SK-N-SH treated with all-trans-retinoic acid at 6 μM for 48 hours (cell line): ENCODE results near the gene PDE4B.

Source experiments
- ATAC-seq: fragments of 200-7000 bp; cut with Tn5 transposase; 3 replicates; pipeline ENCODE4 v1.9.1; 2020; ENCODE audit warnings: mild to moderate bottlenecking, moderate library complexity
- ESRRG ChIP-seq: fragments of 250-450 bp; sonication (Bioruptor Pico); IDR thresholded peaks from 2 replicates; pipeline ENCODE4 v1.6.1; 2021; ENCODE audit warnings: mild to moderate bottlenecking
- GLIS3 ChIP-seq: fragments of 250-450 bp; sonication (Bioruptor Pico); IDR thresholded peaks from 2 replicates; pipeline ENCODE4 v1.5.0; 2020; ENCODE audit warnings: mild to moderate bottlenecking, moderate library complexity
- ISL1 ChIP-seq: fragments of 250-450 bp; sonication (Bioruptor Pico); IDR thresholded peaks from 2 replicates; pipeline ENCODE4 v2.1.2; 2022; ENCODE audit warnings: mild to moderate bottlenecking, moderate library complexity
- OSR1 ChIP-seq: fragments of 250-450 bp; sonication (Bioruptor Pico); IDR thresholded peaks from 2 replicates; pipeline ENCODE4 v1.8.0; 2022; ENCODE audit warnings: moderate library complexity, mild to moderate bottlenecking, inconsistent platforms
- SNAI2 ChIP-seq: fragments of 250-450 bp; sonication (Bioruptor Pico); IDR thresholded peaks from 2 replicates; pipeline ENCODE4 v1.5.0; 2020; ENCODE audit warnings: mild to moderate bottlenecking, moderate library complexity
- TCF4 ChIP-seq: fragments of 250-450 bp; sonication (Bioruptor Pico); IDR thresholded peaks from 2 replicates; pipeline ENCODE4 v1.8.0; 2021; ENCODE audit warnings: mild to moderate bottlenecking, moderate library complexity, borderline replicate concordance
- TOX ChIP-seq: fragments of 250-450 bp; sonication (Bioruptor Pico); IDR thresholded peaks from 2 replicates; pipeline ENCODE4 v1.8.0; 2021; ENCODE audit warnings: mild to moderate bottlenecking, moderate library complexity, borderline replicate concordance
- ZC3H10 ChIP-seq: fragments of 250-450 bp; sonication (Bioruptor Pico); IDR thresholded peaks from 2 replicates; pipeline ENCODE4 v1.5.1; 2021; ENCODE audit warnings: mild to moderate bottlenecking, moderate library complexity
- ZFP3 ChIP-seq: fragments of 250-450 bp; sonication (Bioruptor Pico); IDR thresholded peaks from 2 replicates; pipeline ENCODE4 v1.5.0; 2020; ENCODE audit warnings: mild to moderate bottlenecking, moderate library complexity
- ZFP30 ChIP-seq: fragments of 450-650 bp; formaldehyde crosslinking; IDR thresholded peaks from 2 replicates; pipeline ENCODE4 v1.5.0; 2022; ENCODE audit warnings: mild to moderate bottlenecking, moderate library complexity
- ZNF565 ChIP-seq: fragments of 450-650 bp; formaldehyde crosslinking; conservative IDR thresholded peaks from 2 replicates; pipeline ENCODE4 v1.5.0; 2020; ENCODE audit warnings: low read depth, mild to moderate bottlenecking, moderate library complexity
- ZNF70 ChIP-seq: fragments of 450-650 bp; formaldehyde crosslinking; IDR thresholded peaks from 2 replicates; pipeline ENCODE4 v1.5.0; 2020; ENCODE audit warnings: mild to moderate bottlenecking, moderate library complexity
- ZNF8 ChIP-seq: fragments of 450-650 bp; formaldehyde crosslinking; IDR thresholded peaks from 2 replicates; pipeline ENCODE4 v1.5.0; 2020; ENCODE audit warnings: mild to moderate bottlenecking, moderate library complexity
- TF ChIP-seq, protein P1 (sequence below): fragments of 250-450 bp; sonication (Bioruptor Pico); IDR thresholded peaks from 2 replicates; pipeline ENCODE4 v1.8.0; 2021; ENCODE audit warnings: low read depth, mild to moderate bottlenecking, moderate library complexity, borderline replicate concordance
- TF ChIP-seq, protein P2 (sequence below): fragments of 250-450 bp; sonication (Bioruptor Pico); IDR thresholded peaks from 2 replicates; pipeline ENCODE4 v1.5.0; 2020; ENCODE audit warnings: mild to moderate bottlenecking, moderate library complexity
- TF ChIP-seq, protein P3 (sequence below): fragments of 250-450 bp; sonication (Bioruptor Pico); IDR thresholded peaks from 2 replicates; pipeline ENCODE4 v1.5.1; 2020; ENCODE audit warnings: low read depth, mild to moderate bottlenecking, moderate library complexity
- TF ChIP-seq, protein P4 (sequence below): fragments of 250-450 bp; sonication (Bioruptor Pico); IDR thresholded peaks from 2 replicates; pipeline ENCODE4 v1.5.1; 2021; ENCODE audit warnings: mild to moderate bottlenecking, moderate library complexity
- TF ChIP-seq, protein P5 (sequence below): fragments of 250-450 bp; sonication (Bioruptor Pico); IDR thresholded peaks from 2 replicates; pipeline ENCODE4 v1.8.0; 2020; ENCODE audit warnings: mild to moderate bottlenecking, moderate library complexity, borderline replicate concordance

Gene PDE4B

DNA sequence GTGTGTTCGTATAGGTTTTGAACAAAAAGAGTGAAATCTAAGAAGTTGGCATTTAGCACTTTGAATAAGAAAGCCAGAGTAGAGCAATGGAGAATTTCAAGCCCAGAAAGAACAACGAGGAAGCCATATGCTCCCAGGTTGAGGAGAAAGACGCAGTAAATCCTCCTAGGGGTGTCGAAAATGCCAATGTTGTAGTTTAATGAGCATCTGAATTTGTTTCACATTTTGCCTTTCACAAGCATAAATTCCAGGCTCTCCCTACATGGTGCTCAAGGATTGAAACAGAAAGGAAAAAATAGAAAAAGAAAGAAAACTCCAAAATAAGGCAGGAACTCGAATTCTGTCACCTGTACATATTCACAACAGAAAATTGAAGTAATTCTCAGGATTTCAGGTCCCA lies 476.5 kb downstream of the PDE4B start:
- TF ChIP-seq ZFP3 (CRISPR knock-in tag) (no peak), ZC3H10 (CRISPR knock-in tag) (no peak), GLIS3 (CRISPR knock-in tag) (no peak), ESRRG (no peak)
- TF ChIP-seq, protein P1, sequence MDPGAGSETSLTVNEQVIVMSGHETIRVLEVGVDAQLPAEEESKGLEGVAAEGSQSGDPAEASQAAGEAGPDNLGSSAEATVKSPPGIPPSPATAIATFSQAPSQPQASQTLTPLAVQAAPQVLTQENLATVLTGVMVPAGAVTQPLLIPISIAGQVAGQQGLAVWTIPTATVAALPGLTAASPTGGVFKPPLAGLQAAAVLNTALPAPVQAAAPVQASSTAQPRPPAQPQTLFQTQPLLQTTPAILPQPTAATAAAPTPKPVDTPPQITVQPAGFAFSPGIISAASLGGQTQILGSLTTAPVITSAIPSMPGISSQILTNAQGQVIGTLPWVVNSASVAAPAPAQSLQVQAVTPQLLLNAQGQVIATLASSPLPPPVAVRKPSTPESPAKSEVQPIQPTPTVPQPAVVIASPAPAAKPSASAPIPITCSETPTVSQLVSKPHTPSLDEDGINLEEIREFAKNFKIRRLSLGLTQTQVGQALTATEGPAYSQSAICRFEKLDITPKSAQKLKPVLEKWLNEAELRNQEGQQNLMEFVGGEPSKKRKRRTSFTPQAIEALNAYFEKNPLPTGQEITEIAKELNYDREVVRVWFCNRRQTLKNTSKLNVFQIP (CRISPR knock-in tag): no peak
- TF ChIP-seq, all 23 proteins: peak for 0
- no peak for ATAC-seq

DNA sequence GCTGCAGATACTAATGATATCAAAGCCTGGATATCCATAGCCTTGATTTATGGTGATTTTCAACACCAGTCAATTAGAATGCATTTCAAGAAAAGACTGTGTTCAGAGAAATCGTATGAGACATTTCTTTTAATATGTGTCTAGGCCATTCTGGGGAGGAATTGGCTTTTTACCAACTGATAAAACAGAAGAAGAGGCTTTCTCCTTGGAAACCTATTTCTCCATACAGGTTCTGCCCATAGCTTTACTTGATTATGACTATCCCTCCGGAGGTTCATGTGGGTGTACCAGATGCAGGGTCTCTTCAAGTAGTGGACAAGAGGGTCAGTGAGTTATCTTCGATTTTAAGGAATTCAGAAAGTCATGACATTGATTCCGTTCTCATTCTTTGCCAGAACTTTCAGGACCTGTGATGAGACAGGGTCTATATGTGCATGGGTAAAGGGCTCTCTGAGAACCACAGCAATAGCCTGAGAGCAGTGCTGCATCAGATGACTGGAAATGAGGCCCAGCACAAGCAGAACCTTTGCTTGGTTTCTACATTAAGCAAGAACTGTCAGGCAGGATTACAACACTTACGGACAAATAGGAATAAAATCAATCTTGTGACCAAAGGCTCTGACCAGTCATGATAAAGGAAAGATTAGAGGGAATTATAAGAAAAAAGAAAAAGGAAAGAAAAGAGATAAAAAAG lies 477.6 kb downstream of the PDE4B start:
- no peak for ATAC-seq
- TF ChIP-seq ZFP3 (CRISPR knock-in tag) (no peak), ISL1 (CRISPR knock-in tag) (peak; percentile 43), SNAI2 (CRISPR knock-in tag) (peak; percentile 17; the same call in 1 of the 2 replicates)

DNA sequence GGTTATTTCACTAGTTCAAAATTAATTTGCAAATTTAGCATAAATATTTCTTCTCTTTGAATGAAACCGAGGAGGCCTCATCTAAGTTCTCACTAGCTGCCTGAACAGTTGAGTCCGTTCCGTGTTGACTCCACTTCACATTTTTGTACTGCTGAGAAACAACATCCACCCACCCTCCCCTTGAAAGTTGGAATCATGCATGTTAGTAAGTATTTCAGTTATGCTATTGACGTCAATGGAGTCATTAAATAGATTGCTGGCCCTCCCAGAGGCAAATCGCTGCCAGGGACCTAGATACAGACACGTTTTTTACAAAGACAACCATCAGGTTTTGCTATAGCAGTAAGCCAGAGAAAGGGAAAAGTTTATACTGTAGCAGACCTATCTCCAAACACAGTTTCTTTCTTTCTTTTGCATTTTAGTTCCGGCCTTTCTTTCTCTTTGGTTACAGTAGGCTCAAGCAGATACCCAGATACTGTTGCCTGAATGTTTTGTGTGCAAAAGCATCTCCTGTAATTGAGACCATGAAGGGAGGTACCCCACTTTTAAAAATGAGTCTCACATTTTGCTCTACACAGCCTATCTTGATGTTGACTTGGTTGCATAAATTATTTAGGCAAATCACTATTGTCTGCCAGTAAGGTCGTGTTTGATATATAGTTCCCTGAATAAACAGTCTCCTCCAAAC lies 478.7 kb downstream of the PDE4B start:
- ATAC-seq: peak; percentile 96
- TF ChIP-seq TCF4 (CRISPR knock-in tag) (peak; percentile 69; the same call in 1 of the 2 replicates), ISL1 (CRISPR knock-in tag) (peak; percentile 90), ZNF70 (CRISPR knock-in tag) (0 out of 2 replicates have a peak, but pooled peaks have one; percentile 24), OSR1 (no peak), ZNF565 (CRISPR knock-in tag) (no peak), ZFP30 (no peak), ZFP3 (CRISPR knock-in tag) (0 out of 2 replicates have a peak, but pooled peaks have one; percentile 9), TOX (CRISPR knock-in tag) (peak; percentile 49; the same call in 1 of the 2 replicates), ZNF8 (CRISPR knock-in tag) (peak; percentile 49; the same call in 1 of the 2 replicates), SNAI2 (CRISPR knock-in tag) (peak; percentile 68; the same call in 1 of the 2 replicates), GLIS3 (CRISPR knock-in tag) (no peak; the same call in 1 of the 2 replicates)
- TF ChIP-seq, protein P2, sequence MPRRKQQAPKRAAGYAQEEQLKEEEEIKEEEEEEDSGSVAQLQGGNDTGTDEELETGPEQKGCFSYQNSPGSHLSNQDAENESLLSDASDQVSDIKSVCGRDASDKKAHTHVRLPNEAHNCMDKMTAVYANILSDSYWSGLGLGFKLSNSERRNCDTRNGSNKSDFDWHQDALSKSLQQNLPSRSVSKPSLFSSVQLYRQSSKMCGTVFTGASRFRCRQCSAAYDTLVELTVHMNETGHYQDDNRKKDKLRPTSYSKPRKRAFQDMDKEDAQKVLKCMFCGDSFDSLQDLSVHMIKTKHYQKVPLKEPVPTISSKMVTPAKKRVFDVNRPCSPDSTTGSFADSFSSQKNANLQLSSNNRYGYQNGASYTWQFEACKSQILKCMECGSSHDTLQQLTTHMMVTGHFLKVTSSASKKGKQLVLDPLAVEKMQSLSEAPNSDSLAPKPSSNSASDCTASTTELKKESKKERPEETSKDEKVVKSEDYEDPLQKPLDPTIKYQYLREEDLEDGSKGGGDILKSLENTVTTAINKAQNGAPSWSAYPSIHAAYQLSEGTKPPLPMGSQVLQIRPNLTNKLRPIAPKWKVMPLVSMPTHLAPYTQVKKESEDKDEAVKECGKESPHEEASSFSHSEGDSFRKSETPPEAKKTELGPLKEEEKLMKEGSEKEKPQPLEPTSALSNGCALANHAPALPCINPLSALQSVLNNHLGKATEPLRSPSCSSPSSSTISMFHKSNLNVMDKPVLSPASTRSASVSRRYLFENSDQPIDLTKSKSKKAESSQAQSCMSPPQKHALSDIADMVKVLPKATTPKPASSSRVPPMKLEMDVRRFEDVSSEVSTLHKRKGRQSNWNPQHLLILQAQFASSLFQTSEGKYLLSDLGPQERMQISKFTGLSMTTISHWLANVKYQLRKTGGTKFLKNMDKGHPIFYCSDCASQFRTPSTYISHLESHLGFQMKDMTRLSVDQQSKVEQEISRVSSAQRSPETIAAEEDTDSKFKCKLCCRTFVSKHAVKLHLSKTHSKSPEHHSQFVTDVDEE: peak; percentile 62; the same call in 1 of the 2 replicates
- TF ChIP-seq, protein P3, sequence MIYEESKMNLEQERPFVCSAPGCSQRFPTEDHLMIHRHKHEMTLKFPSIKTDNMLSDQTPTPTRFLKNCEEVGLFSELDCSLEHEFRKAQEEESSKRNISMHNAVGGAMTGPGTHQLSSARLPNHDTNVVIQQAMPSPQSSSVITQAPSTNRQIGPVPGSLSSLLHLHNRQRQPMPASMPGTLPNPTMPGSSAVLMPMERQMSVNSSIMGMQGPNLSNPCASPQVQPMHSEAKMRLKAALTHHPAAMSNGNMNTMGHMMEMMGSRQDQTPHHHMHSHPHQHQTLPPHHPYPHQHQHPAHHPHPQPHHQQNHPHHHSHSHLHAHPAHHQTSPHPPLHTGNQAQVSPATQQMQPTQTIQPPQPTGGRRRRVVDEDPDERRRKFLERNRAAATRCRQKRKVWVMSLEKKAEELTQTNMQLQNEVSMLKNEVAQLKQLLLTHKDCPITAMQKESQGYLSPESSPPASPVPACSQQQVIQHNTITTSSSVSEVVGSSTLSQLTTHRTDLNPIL (CRISPR knock-in tag): peak; percentile 57; the same call in 1 of the 2 replicates
- TF ChIP-seq, protein P4, sequence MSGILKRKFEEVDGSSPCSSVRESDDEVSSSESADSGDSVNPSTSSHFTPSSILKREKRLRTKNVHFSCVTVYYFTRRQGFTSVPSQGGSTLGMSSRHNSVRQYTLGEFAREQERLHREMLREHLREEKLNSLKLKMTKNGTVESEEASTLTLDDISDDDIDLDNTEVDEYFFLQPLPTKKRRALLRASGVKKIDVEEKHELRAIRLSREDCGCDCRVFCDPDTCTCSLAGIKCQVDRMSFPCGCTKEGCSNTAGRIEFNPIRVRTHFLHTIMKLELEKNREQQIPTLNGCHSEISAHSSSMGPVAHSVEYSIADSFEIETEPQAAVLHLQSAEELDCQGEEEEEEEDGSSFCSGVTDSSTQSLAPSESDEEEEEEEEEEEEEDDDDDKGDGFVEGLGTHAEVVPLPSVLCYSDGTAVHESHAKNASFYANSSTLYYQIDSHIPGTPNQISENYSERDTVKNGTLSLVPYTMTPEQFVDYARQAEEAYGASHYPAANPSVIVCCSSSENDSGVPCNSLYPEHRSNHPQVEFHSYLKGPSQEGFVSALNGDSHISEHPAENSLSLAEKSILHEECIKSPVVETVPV: peak; percentile 72
- TF ChIP-seq, protein P5, sequence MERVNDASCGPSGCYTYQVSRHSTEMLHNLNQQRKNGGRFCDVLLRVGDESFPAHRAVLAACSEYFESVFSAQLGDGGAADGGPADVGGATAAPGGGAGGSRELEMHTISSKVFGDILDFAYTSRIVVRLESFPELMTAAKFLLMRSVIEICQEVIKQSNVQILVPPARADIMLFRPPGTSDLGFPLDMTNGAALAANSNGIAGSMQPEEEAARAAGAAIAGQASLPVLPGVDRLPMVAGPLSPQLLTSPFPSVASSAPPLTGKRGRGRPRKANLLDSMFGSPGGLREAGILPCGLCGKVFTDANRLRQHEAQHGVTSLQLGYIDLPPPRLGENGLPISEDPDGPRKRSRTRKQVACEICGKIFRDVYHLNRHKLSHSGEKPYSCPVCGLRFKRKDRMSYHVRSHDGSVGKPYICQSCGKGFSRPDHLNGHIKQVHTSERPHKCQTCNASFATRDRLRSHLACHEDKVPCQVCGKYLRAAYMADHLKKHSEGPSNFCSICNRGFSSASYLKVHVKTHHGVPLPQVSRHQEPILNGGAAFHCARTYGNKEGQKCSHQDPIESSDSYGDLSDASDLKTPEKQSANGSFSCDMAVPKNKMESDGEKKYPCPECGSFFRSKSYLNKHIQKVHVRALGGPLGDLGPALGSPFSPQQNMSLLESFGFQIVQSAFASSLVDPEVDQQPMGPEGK: peak; percentile 55; the same call in 1 of the 2 replicates
